RPMI7951 (cell line): ENCODE results near the gene IMPG1. TPM values are rescaled to one million over a fixed set of nuclear protein-coding genes. Genes with fewer than 3 reads are reported as not detected.
"Not testable (repeated sequence)": the region's sequence is repeated elsewhere in the genome, so short reads cannot be mapped to it uniquely, and the experiment has no call there.

Experiments used
- DNase-seq: peaks from one replicate; pipeline ENCODE4 v3.0.0-alpha.2; 2012; ENCODE audit warnings: low read depth
- total RNA-seq: library from RNA; depleted of rRNA; stranded (reverse); fragments of >200 nt; shearing (Covaris generic); gene quantifications from 2 replicates; pipeline ENCODE4 v1.2.3, GENCODE V29; 2014

Gene IMPG1
- total RNA-seq, 1 experiment from 2014 or later, result not detected

DNA sequence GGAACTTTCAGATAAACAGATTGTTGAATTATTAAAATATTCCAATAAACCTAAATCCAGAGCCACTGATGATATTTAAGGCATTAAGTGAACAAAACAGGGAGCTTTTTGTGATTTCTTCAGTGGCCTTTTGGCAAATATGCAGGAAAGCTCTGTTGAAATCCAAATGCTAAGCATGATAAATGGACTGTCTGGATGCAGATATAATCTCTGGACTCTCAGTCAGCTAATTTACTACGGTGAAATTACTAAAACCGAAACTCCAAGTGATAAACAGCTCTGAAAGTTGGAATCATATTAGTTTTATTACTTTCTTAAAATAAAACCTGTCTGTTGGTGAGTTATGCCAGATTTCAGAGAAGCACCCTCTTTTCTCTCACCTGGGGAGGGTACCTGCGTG is 120.3 kb downstream of the IMPG1 start:
- DNase-seq, result no peak

DNA sequence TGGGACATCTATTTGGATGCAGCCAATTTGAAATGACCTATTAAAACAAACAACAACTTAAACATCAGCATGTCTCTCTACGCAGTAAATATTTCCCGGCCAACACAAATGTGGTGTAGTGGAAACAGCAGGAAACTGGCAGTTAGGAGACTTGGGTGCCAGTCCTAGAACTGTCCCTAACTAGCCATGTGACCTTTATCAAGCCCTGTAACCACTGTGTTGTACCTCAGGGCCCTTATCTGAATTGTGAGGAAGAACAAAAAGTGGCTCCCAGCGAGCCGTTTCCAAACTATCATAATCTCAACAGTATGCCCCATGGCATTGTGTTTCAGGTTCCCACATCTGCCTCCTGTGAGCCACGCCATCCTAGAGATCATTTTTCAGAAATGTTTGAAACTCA is 124.5 kb downstream of the IMPG1 start:
- DNase-seq, result no peak

DNA sequence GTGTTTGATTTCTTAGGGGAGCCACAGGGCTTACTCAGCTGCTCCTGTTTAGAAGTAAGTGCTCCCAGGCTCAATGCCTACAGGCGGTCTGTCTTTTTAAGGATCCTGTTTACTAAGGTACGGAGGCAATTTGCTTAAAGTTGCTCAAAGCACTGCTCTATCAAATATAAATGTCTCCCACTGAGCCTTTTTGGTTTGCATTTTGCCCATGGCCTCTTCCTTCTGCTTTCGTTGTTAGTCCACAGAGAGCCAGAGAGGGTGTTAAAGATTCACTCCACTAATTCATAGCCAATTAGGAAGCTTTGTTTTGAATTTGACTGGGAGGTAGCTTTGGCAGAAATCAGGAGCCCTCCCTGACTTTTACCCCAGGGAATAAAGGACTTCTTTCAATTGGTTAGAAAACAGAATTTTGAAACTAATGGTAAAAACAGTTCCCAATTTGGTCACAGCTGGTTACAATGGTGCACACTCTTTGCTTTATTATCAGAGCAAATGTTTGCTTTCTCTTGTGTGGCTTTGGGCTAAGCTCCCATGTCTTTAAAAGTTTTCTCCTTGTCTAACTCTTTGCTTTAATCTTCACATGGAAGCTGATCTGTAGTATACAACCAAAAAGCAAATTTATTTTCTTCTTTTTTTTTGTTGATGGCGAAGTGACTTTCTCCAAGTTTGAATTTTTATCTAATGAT is 126.2 kb downstream of the IMPG1 start:
- DNase-seq, result no peak

DNA sequence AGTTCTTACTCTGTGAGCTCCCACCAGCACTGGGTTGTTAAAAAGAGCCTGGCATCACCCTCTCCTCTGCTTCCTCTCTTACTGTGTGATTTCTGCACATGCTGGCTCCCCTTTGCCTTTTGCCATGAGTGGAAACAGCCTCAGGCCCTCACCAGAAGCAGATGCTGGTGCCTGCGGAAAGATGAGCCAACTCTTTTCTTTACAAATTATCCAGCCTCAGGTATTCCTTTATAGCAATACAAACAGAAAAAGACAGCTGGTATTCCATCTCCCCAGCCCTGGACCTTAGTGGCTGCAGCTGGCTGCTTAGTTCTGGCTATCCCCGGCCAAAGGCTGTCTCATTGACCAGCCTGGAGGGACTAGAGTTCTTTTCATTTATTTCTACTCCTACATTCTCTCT is 129.1 kb downstream of the IMPG1 start:
- no peak for DNase-seq

DNA sequence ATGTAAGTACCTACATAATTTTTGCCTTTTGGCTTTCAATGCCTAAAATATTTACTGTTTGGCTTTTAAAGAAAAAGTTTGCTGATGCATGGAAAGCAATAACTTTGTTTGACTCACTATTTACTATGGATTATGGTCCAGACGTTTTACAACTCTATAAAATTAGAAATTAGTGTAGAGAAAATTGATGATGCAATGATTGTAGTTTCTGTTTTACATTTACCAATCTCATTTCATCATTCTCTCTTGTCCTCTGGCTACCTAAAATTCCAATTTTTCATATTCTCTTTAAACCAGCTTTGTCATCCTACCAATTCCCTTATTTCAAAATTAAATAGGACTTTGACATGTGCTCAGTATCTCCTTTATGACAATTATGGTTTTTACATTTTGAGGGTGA is 131.0 kb downstream of the IMPG1 start:
- no peak for DNase-seq

DNA sequence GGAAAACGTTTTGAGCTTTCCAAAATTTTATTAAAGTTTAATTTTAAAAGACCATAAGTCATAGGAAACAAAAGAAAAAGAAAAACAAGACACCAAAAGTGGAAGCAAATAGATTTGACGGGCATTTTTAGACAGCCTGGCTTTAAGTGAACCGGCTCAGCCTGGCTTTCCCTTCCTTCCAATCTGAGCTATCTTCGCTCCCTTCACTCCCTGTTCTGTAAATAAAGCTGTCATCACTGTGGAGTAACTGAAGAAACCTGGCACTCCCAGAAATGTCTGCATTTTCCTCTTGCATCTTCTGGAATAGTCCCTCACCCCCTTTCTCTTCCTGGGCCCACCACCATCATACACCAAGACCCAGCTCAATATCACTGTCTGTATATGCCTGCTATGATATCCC is 131.9 kb downstream of the IMPG1 start:
- no peak for DNase-seq

DNA sequence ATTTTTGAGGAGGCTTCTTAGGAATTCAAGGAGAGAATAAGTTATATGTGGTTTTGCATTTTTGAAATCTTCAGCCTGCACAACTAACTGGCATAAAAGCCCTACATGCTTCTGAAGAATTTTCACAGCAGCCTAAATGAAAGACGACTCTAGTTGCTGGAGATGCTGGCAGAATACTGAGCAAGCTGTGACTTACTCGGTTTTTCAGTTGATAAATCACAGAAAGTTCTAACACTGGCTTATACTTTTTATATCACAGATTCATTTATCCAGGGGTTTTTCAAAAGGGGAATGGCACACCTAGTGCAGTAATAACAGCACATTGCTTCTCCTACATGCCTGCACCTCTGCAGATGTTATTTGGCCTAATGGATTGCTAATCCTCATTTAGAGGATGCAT is 134.6 kb downstream of the IMPG1 start:
- DNase-seq, result no peak

DNA sequence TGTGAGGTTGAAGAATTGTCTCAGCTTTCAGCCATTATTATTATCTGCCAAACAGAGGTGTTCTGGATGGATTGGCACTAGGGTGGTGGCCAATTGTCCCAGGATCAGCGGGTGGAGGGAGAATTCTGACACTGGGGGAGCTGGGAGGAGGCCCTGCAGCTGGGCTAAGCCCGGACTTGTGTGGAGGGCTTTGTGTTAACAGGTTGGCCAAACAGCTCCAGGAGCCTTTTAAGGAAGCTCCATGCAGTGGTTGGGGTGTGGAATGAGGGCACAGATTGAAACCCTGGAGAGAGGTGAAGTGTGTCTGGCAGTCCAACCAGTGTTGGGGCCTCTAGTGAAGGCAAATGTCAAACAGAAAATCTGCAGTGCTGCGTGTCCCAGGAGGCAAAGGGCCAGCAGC is 135.8 kb downstream of the IMPG1 start:
- no peak for DNase-seq

DNA sequence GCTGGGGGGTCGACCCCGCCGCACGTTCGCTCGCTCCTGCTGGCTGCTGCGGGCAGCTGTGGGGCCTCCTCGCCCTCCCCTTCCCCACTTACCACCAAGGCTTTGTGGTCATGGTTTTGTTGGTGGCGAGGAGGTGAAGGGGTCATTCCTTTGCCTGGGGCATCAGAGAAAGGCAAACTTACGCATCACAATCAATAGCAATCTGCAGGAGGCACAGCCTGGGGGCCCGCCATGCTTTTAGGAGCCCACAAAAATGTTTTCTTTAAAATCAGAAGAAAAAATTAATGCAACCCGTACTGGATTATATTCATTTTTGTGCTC is 137.0 kb downstream of the IMPG1 start:
- DNase-seq, result peak; percentile 35

DNA sequence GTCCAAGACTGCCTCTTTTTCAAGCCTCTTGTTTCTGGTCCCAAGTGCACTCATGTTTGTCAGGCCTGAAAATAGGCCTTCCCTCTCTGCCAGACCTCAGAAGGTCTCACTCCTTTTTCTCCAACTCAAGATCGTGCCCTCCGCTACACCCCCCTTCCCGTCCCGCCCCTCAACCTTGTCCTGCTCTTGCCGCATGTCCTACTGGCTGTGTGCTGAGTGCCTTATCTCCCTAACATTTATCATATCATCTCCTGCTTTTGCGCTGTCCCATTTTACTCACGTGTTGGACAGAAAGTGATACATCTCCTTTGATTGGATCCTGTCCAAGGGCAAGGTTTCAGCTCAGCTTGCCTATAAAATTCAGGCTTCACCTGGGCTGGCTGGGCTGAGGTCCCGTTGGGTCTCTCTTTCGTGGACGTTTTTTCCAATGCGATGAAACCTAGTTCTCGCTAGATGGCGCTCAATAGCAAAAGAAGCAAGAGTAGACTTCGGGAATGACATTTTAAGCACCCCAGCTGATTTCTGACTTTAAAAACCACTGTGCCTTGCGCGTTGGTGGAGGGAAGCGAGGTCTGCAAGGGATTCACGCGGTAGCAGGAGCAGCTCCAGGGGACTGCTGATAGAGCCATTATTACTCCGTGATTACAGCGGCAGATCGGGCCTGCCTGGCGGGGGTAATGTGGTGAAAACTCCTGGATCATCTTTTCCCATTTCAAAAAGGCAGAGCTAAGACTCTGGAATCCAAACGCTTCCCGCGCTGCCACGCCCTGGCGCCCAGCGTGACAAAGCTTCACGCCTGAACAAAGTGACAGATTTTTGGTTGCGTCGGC is 137.6 kb downstream of the IMPG1 start:
- DNase-seq, result peak; percentile 79

DNA sequence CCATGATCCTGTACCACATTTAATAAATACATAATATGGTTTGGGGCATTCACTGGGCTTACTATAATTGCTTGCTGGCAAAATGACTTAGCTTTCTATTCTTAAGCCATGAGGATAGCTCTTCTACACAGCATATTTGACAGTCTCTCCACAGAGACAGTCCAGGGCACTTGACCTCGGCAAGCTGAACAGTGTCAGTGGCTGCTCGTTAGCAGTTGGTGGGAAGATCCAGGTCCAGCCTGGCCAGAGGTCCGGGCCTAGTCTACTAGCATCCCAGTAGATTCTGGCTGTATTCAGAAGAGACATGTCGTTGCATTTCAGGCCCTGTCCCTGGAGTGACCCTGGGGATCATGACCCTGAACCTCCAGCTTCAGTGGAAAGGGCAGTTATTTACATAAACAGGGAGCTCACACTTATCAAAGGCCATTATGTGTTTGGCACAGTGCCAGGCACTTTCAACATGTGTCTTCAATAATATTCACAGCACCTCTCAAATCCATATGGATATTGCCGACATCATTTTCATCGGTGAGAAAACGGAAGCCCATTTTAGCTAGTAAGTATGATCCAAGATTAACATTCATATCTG is 139.0 kb downstream of the IMPG1 start:
- DNase-seq, result no peak

DNA sequence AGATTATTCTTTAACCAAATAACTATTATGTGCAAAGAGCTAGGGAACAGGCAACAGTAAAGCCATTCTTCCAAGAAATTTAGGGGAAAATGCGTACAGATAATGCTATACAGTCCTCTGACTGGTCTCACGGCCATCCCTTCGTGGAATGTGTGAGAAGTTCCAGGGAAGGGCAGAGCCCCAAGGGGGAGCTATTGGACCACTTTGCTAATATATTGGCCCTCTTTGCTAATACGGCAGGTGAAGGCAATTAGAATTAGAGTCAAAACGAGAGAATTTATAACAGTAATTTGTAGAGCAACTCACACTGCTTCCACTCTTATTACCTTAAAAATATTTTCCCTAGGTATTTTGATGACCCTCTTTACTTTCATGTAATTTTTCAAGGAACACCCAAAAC is 140.4 kb downstream of the IMPG1 start:
- DNase-seq, result peak; percentile 34

DNA sequence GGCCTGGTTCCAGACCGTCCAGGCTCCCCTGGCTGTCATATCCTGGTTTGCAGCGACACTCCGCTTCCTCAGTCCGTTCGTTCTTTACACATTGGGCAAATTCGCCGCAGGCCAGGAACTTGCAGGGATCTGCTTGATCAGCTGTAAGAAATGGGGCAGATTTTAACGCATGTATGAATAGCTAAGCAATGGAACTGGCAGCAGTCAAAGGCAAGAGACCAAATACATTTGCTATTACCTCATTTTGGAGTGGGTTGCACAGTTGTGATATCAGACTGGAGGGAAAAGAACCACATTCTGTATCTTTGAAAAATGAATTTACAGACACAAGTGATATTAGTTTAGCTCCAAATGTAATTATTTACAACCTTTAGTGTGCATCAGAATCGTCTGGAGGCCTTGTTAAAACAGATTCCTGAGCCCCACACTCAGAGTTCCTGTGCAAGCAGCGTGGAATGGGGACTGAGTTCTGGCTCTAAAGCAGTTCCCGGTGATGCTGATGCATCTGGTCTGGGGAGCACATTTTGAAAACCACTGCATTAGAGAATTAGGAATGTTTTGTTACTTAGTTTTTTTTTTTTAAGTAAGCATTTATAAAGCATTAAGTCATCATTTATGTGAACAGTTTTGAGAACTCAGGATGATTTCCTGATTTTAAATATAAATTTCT is 141.3 kb downstream of the IMPG1 start:
- no peak for DNase-seq

DNA sequence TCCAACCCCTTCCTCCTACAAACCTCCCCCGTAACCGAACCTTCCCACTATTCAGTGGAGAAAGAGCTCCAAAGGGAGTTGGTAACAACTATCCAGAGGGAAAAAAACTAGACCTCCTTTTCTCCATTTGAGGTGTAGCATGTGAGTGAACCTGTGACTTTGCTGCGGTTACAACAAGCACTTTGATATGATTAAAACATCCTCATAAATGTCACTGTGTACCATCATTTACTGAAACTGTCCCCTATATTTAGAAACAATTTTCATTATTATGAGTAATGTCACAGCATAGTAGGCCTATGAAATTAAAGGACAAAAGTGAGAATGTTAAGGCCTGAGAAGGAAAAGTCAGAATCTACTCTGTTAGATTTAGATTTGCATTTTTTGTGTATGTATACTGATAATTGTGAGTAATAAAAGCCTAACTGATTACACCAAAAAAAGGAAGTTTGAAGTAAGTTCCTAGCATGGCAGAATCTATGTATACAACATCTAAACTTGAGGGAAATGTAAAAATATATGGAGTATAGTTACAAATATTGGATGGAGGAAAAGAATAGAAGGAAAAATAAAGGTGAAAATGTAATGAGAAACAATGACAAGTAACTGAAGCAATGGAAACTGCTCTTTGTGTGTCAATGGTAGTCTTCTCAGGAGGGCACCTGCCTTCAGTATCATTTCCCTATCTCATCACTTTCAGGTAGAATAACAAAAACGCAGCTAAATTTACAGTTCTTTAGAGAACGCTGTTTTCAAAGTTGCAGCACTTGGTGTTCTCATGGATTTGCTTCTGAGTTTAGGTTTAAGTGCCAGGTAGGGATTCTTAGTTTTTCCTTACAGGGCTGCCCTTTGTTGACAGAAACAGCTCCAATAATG is 145.9 kb downstream of the IMPG1 start:
- DNase-seq, result no peak

DNA sequence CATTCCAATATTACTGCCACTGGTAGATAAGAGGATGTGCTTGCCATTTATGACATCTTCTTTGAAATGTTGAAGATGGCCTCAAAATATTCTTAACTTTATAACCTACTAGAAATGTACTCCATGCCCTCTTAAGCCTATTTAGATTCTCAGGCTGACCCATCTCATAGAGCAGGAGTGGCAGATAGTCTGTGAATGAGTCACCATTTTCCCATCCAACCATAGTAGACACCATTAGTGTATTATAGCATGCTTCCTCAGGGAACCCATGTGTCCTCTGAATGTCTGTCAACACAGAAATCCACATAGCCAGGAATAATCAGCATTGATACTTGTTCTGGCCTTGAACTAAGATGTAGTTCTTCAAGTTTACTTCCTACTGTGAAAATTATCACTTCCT is 150.2 kb downstream of the IMPG1 start:
- peak; percentile 50 for DNase-seq

DNA sequence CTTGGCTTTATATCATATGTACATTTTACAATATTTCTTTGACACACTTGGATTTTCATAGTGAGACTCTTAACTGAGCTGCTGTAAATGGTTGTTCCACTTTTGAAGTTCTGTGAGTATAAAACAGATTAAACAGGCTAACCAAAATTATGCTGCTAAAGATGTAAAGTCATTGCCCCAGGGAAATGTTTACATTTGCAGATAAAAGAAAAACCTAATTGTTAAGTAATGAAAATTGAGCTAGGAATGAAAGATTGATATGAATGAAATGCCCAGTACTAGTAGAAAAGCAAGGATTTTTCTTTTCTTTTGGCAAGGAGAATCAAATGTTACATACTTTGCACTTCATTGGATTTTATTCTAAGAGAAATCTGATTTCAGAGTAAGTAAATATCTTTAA is 159.4 kb downstream of the IMPG1 start:
- DNase-seq, result no peak

DNA sequence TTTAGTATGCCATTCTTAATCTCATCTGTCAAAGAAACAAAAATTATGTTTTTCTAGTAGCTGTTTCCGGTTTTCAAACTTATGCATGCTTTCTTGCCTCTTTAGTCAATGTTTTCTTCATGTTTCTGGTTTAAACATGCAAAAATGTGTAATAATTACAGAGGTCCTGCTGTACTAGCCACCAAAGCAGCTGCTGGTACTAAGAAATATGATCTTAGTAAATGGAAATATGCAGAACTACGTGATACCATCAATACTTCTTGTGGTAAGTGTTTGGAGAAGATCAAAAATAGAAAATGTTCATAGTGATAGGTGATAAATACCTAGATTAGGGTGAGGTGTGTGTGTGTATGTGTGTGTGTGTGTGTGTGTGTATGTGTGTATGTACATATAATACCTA is 165.0 kb downstream of the IMPG1 start:
- DNase-seq, result no peak

DNA sequence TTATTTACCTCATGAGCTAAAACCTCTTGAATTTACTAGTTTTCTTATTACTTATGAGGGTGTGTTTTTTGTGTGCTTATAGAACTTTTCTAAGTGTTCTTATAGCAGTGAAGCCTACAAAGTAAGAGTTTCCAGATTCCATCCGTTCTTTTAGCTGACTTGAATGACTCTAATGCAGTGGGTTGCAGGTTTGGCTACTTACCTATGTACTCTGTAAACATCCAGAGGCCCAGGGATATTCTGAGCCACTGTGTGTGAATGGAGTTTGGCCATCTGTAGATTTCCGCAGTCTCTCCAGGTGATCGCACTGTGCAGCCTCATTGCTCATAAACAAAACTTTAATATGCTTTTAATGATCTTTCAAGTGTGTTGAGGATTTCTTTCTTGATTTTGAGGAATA is 165.6 kb downstream of the IMPG1 start:
- no peak for DNase-seq

DNA sequence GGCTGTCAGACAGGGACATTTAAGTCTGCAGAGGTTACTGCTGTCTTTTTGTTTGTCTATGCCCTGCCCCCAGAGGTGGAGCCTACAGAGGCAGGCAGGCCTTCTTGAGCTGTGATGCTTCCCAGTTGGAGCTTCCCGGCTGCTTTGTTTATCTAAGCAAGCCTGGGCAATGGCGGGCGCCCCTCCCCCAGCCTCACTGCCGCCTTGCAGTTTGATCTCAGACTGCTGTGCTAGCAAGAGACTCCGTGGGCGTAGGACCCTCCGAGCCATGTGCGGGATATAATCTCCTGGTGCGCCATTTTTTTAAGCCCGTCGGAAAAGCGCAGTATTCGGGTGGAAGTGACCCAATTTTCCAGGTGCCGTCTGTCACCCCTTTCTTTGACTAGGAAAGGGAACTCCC is 167.3 kb downstream of the IMPG1 start:
- DNase-seq, result not testable (repeated sequence)

DNA sequence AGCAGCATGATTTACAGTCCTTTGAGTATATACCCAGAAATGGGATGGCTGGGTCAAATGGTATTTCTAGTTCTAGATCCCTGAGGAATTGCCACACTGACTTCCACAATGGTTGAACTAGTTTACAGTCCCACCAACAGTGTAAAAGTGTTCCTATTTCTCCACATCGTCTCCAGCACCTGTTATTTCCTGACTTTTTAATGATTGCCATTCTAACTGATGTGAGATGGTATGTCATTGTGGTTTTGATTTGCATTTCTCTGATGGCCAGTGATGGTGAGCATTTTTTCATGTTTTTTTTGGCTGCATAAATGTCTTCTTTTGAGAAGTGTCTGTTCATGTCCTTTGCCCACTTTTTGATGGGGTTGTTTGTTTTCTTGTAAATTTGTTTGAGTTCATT is 172.2 kb downstream of the IMPG1 start:
- DNase-seq, result not testable (repeated sequence)

DNA sequence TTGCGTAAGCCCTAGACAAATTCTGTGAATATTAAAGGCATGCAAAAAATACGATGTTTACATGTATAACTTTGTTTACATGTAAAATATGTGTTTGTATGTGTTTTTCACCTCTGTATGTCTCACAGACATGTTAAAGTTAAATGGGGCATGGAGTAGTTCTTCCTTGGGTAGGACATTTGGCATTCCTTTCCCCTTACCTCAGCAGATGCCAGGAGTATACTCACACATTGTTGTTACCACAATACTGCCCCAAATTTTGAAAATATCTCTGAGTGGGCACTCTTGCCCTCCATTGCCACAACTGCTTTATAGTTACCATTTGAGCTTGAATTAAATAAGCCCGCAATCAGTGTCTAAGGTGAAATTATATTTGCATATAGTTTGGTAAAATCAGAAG is 175.9 kb downstream of the IMPG1 start:
- DNase-seq, result no peak

DNA sequence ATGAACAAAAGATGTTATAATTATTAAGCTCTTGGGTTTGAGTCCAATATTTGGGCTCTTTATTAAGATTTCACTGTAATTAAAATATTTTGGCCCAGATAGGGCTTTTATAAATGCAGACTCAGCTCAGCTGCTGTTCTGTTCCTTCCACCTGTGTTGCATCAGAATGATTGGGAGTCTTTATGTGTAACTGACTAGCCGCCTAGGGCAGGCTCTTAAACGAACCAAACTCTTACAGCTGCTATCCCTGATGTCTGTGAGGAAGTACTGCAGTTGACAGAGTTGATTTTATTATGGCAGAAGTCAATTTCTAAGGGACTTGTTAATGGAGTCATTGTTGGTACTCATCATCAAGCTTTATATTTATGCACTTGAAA is 178.7 kb downstream of the IMPG1 start:
- DNase-seq, result no peak
